GM19035 (cell line): ENCODE data around the gene SLCO4A1.
A peak's percentile ranks its signal among the peaks of the same experiment; 100 is the strongest.

ENCODE experiments used
- ATAC-seq: cut with Tn5 transposase; IDR thresholded peaks from one replicate; pipeline ENCODE4 v1.9.1; 2021; ENCODE audit not compliant: unreplicated experiment

SLCO4A1 gene

GRCh38 chr20:62636446-62636845 is 5.9 kb upstream of the SLCO4A1 start:
- ATAC-seq: no peak

GRCh38 chr20:62637110-62637509 is 5.2 kb upstream of the SLCO4A1 start:
- ATAC-seq: no peak

- no peak for ATAC-seq
Observed at GRCh38 chr20:62637521-62638054, 4.7 kb upstream of the SLCO4A1 start.

- no peak for ATAC-seq
Observed at GRCh38 chr20:62638055-62638570, 4.2 kb upstream of the SLCO4A1 start.

GRCh38 chr20:62638679-62639406 is 3.5 kb upstream of the SLCO4A1 start:
- ATAC-seq: no peak

GRCh38 chr20:62639765-62640164 is 2.5 kb upstream of the SLCO4A1 start:
- ATAC-seq: no peak

- ATAC-seq: no peak
Observed at GRCh38 chr20:62640870-62641269, 1.4 kb upstream of the SLCO4A1 start.

GRCh38 chr20:62641321-62642050 is 817 bp upstream of the SLCO4A1 start:
- ATAC-seq: no peak

- peak; percentile 34 for ATAC-seq
Observed at GRCh38 chr20:62642666-62643520, 590 bp downstream of the SLCO4A1 start.

GRCh38 chr20:62643521-62644043 is 1.3 kb downstream of the SLCO4A1 start:
- no peak for ATAC-seq

GRCh38 chr20:62644044-62644795 is 1.9 kb downstream of the SLCO4A1 start:
- ATAC-seq: no peak

- no peak for ATAC-seq
Observed at GRCh38 chr20:62644802-62645496, 2.6 kb downstream of the SLCO4A1 start.

- ATAC-seq: no peak
Observed at GRCh38 chr20:62645613-62646012, 3.3 kb downstream of the SLCO4A1 start.

GRCh38 chr20:62646851-62647520 is 4.7 kb downstream of the SLCO4A1 start:
- no peak for ATAC-seq

GRCh38 chr20:62647521-62648317 is 5.4 kb downstream of the SLCO4A1 start:
- ATAC-seq: no peak

GRCh38 chr20:62648318-62648995 is 6.2 kb downstream of the SLCO4A1 start:
- ATAC-seq: no peak

GRCh38 chr20:62649140-62649539 is 6.8 kb downstream of the SLCO4A1 start:
- no peak for ATAC-seq
